Mesenchymal stem cell (in vitro differentiated cells and primary cell): ENCODE results near the gene CYP2S1.

Source experiments
- DNase-seq: peaks from one replicate; pipeline ENCODE4 v3.0.0-alpha.2; 2013
- H2AFZ ChIP-seq: one replicate; pipeline ENCODE4 v1.6.1; 2013; ENCODE audit warnings: low read depth, mild to moderate bottlenecking, control low read depth, inconsistent platforms, low read length, moderate library complexity
- H2AK5ac ChIP-seq: 2 replicates; pipeline ENCODE4 v1.6.1; 2013; ENCODE audit warnings: low read length, moderate library complexity, mild to moderate bottlenecking, inconsistent platforms; ENCODE audit not compliant: severe bottlenecking
- H2BK120ac ChIP-seq: one replicate; pipeline ENCODE4 v1.6.1; 2013; ENCODE audit warnings: low read depth, mild to moderate bottlenecking, inconsistent platforms, low read length, moderate library complexity
- H2BK12ac ChIP-seq, 2 experiments: one replicate each; pipeline ENCODE4 v1.6.1; 2013; ENCODE audit warnings: inconsistent platforms in 2 of 2, low read length in 2 of 2, mild to moderate bottlenecking in 2 of 2, moderate library complexity in 2 of 2, control low read depth in 1 of 2
- H2BK15ac ChIP-seq: one replicate; pipeline ENCODE4 v1.6.1; 2013; ENCODE audit warnings: mild to moderate bottlenecking, low read depth, inconsistent platforms; ENCODE audit not compliant: poor library complexity, severe bottlenecking
- H2BK5ac ChIP-seq: 2 replicates; pipeline ENCODE4 v1.6.1; 2013; ENCODE audit warnings: low read depth, mild to moderate bottlenecking, low read length, control low read depth, inconsistent platforms; ENCODE audit not compliant: poor library complexity, severe bottlenecking
- H3K14ac ChIP-seq, 2 experiments: one replicate each; pipeline ENCODE4 v1.6.1; 2013; ENCODE audit warnings: inconsistent platforms in 2 of 2, low read length in 2 of 2, control low read depth in 1 of 2, mild to moderate bottlenecking in 1 of 2, moderate library complexity in 1 of 2
- H3K18ac ChIP-seq, 2 experiments: one replicate each; pipeline ENCODE4 v1.6.1; 2013; ENCODE audit warnings: inconsistent platforms in 2 of 2, low read length in 2 of 2, control low read depth in 1 of 2, low read depth in 1 of 2, mild to moderate bottlenecking in 1 of 2
- H3K23ac ChIP-seq, 2 experiments: one replicate each; pipeline ENCODE4 v1.6.1; 2013; ENCODE audit warnings: inconsistent platforms in 2 of 2, low read length in 2 of 2, mild to moderate bottlenecking in 2 of 2, moderate library complexity in 2 of 2, control low read depth in 1 of 2
- H3K27ac ChIP-seq: 2 replicates; pipeline ENCODE4 v1.5.1; 2013; ENCODE audit warnings: mild to moderate bottlenecking, moderate library complexity, low read length, control low read depth, inconsistent platforms; ENCODE audit not compliant: poor library complexity, severe bottlenecking
- H3K27me3 ChIP-seq, 2 experiments: 2 replicates each; pipeline versions ENCODE4 v1.6.1 to v1.7.0; 2013; ENCODE audit warnings: low read length in 2 of 2, mild to moderate bottlenecking in 2 of 2, moderate library complexity in 2 of 2, control low read depth in 1 of 2, inconsistent platforms in 1 of 2; ENCODE audit not compliant: control insufficient read depth in 1 of 2, insufficient read depth in 1 of 2
- H3K36me3 ChIP-seq, 2 experiments: 2 replicates each; pipeline versions ENCODE4 v1.6.1 to v1.7.0; 2013; ENCODE audit warnings: low read length in 2 of 2, control low read depth in 1 of 2, inconsistent platforms in 1 of 2, low read depth in 1 of 2, mild to moderate bottlenecking in 1 of 2; ENCODE audit not compliant: insufficient read depth in 2 of 2, control insufficient read depth in 1 of 2
- H3K4ac ChIP-seq, 2 experiments: one replicate each; pipeline ENCODE4 v1.6.1; 2013; ENCODE audit warnings: inconsistent platforms in 2 of 2, low read length in 2 of 2, mild to moderate bottlenecking in 2 of 2, moderate library complexity in 2 of 2, control low read depth in 1 of 2, low read depth in 1 of 2
- H3K4me1 ChIP-seq: 2 replicates; pipeline ENCODE4 v1.6.1; 2013; ENCODE audit warnings: low read depth, low read length, control low read depth; ENCODE audit not compliant: control insufficient read depth, insufficient read depth
- H3K4me2 ChIP-seq: 2 replicates; pipeline ENCODE4 v1.6.1; 2013; ENCODE audit warnings: low read length, mild to moderate bottlenecking, inconsistent platforms; ENCODE audit not compliant: poor library complexity, severe bottlenecking
- H3K4me3 ChIP-seq, 2 experiments: 2 replicates each; pipeline versions ENCODE4 v1.5.1 to v1.7.0; 2013; ENCODE audit warnings: low read length in 2 of 2, mild to moderate bottlenecking in 2 of 2, control low read depth in 1 of 2, low read depth in 1 of 2; ENCODE audit not compliant: insufficient read depth in 1 of 2
- H3K79me1 ChIP-seq: replicated peaks from 2 replicates; pipeline ENCODE4 v1.6.1; 2013; ENCODE audit warnings: mild to moderate bottlenecking, control low read depth, low read length, inconsistent platforms; ENCODE audit not compliant: poor library complexity, severe bottlenecking
- H3K9ac ChIP-seq: 2 replicates; pipeline ENCODE4 v1.7.0; 2013; ENCODE audit warnings: mild to moderate bottlenecking, low read length, moderate library complexity
- H3K9me3 ChIP-seq: 2 replicates; pipeline ENCODE4 v1.7.0; 2013; ENCODE audit warnings: mild to moderate bottlenecking, low read length; ENCODE audit not compliant: control insufficient read depth
- H4K8ac ChIP-seq: one replicate; pipeline ENCODE4 v1.6.1; 2013; ENCODE audit warnings: inconsistent platforms, mild to moderate bottlenecking, low read length, moderate library complexity
- H4K91ac ChIP-seq: one replicate; pipeline ENCODE4 v1.6.1; 2013; ENCODE audit warnings: mild to moderate bottlenecking, low read length, inconsistent platforms
- WGBS: methylation state at CpG from one replicate; pipeline ENCODE4 v1.1.7; 2013; ENCODE audit warnings: mixed read lengths; 5-methylcytosine and 5-hydroxymethylcytosine counted together

CYP2S1 gene

GRCh38 chr19:41217741-41218140, 24.7 kb downstream of the CYP2S1 start:
- Histone ChIP-seq H3K79me1 (no peaks in the 10 kb centered on the region), H3K9me3 (no peaks in the 10 kb centered on the region), H2BK5ac (no peak overlapping the region), H3K14ac (no peak overlapping the region), H3K4ac (peak overlapping the region; percentile 35 to 65), H3K36me3 (peaks cover 19 to 21% of the 10 kb centered on the region in 2 experiments), H3K18ac (peak overlapping the region in 1 of 2 experiments; percentile 5), H3K27me3 (no peaks in the 10 kb centered on the region), H2BK12ac (peak overlapping the region; percentile 16 to 44), H2AK5ac (no peak overlapping the region), H4K91ac (peak overlapping the region; percentile 73), H3K4me2 (no peak overlapping the region), H3K23ac (no peak overlapping the region), H2BK15ac (no peak overlapping the region), H3K4me1 (peaks cover 26% of the 10 kb centered on the region), H2AFZ (no peak overlapping the region), H3K27ac (no peak overlapping the region), H2BK120ac (no peak overlapping the region), H4K8ac (peak overlapping the region; percentile 12), H3K4me3 (no peak overlapping the region), H3K9ac (peak overlapping the region; percentile 98)
- no peak for DNase-seq
- WGBS, result 79% methylated on average over 7 of the region's 7 CpGs

GRCh38 chr19:41218249-41218614, 25.2 kb downstream of the CYP2S1 start:
- Histone ChIP-seq H3K18ac (peak overlapping the region; percentile 15 to 98), H2AK5ac (peak overlapping the region; percentile 28), H2AFZ (peak overlapping the region; percentile 65), H3K9me3 (no peaks in the 10 kb centered on the region), H2BK5ac (peak overlapping the region; percentile 37), H3K36me3 (peaks cover 21% of the 10 kb centered on the region in 2 experiments), H2BK15ac (peak overlapping the region; percentile 21), H3K4ac (peak overlapping the region; percentile 16 to 63), H3K4me2 (peak overlapping the region; percentile 51), H3K4me1 (peaks cover 30% of the 10 kb centered on the region), H2BK120ac (peak overlapping the region; percentile 82), H3K14ac (peak overlapping the region in 1 of 2 experiments; percentile 72), H3K79me1 (no peaks in the 10 kb centered on the region), H3K23ac (no peak overlapping the region), H3K27ac (peak overlapping the region; percentile 84), H3K4me3 (peak overlapping the region; percentile 85 to 98), H3K27me3 (no peaks in the 10 kb centered on the region), H4K91ac (peak overlapping the region; percentile 31), H3K9ac (peak overlapping the region; percentile 98), H2BK12ac (peak overlapping the region; percentile 61 to 98), H4K8ac (peak overlapping the region; percentile 88)
- 76% methylated on average over 7 of the region's 7 CpGs for WGBS
- DNase-seq, result no peak

GRCh38 chr19:41218615-41219507, 25.8 kb downstream of the CYP2S1 start, which contains the start of gene AXL:
Gene AXL (plus strand): TSS chr19:41219223. CDS start chr19:41219393, 170 bp downstream.
- H3K4me3 ChIP-seq, result peak within 1 kb of the TSS; percentile 85 to 98
- no peaks in the 10 kb centered on the region for H3K79me1 ChIP-seq
- H2AK5ac ChIP-seq, result peak within 1 kb of the TSS; percentile 62
- H3K14ac ChIP-seq, result peak within 1 kb of the TSS; percentile 77 to 78
- H3K18ac ChIP-seq, result peak within 1 kb of the TSS; percentile 15 to 98
- H3K9ac ChIP-seq, result peak within 1 kb of the TSS; percentile 98
- peak within 1 kb of the TSS; percentile 63 to 98 for H2BK12ac ChIP-seq
- H3K27ac ChIP-seq, result peak within 1 kb of the TSS; percentile 84
- peak within 1 kb of the TSS; percentile 74 for H2BK5ac ChIP-seq
- peak within 1 kb of the TSS; percentile 99 for H2BK120ac ChIP-seq
- H2AFZ ChIP-seq, result peak within 1 kb of the TSS; percentile 65
- peaks cover 34% of the 10 kb centered on the region for H3K4me1 ChIP-seq
- peak; percentile 97 for DNase-seq
- peak within 1 kb of the TSS; percentile 31 for H4K91ac ChIP-seq
- peak within 1 kb of the TSS; percentile 57 to 93 for H3K4ac ChIP-seq
- H3K9me3 ChIP-seq, result no peaks in the 10 kb centered on the region
- H3K23ac ChIP-seq, result peak within 1 kb of the TSS in 1 of 2 experiments; percentile 63
- peak within 1 kb of the TSS; percentile 51 for H3K4me2 ChIP-seq
- H3K36me3 ChIP-seq, result peaks cover 21 to 23% of the 10 kb centered on the region in 2 experiments
- H4K8ac ChIP-seq, result peak within 1 kb of the TSS; percentile 93
- H3K27me3 ChIP-seq, result no peaks in the 10 kb centered on the region
- peak within 1 kb of the TSS; percentile 76 for H2BK15ac ChIP-seq
- WGBS, result 2% methylated on average over 25 of the region's 32 CpGs
